Fibroblast of lung (primary cell): ENCODE measurements around the gene OSBP2. TPM values are rescaled to one million over a fixed set of nuclear protein-coding genes. Genes with fewer than 3 reads are reported as not detected.

Experiments
- DNase-seq, 2 donors: peaks; one replicate each; pipeline versions ENCODE4 v3.0.0 to v3.0.0-alpha.2; 2010; ENCODE audit warnings: low read depth in 2 of 2
- H2AFZ ChIP-seq: 2 replicates; pipeline ENCODE4 v1.5.1; 2012; ENCODE audit warnings: low read length, control low read depth, inconsistent platforms
- H3K27ac ChIP-seq: 2 replicates; pipeline ENCODE4 v1.5.1; 2011; ENCODE audit warnings: low read length, control low read depth; ENCODE audit not compliant: insufficient read depth
- H3K27me3 ChIP-seq: 2 replicates; pipeline ENCODE4 v1.5.1; 2011; ENCODE audit warnings: mild to moderate bottlenecking, low read length; ENCODE audit not compliant: control insufficient read depth, insufficient read depth
- H3K36me3 ChIP-seq: 2 replicates; pipeline ENCODE4 v1.5.1; 2011; ENCODE audit warnings: low read length; ENCODE audit not compliant: control insufficient read depth, insufficient read depth
- H3K4me1 ChIP-seq: 2 replicates; pipeline ENCODE4 v1.5.1; 2011; ENCODE audit warnings: low read length; ENCODE audit not compliant: control insufficient read depth, insufficient read depth; ENCODE audit errors: extremely low read depth
- H3K4me2 ChIP-seq: 2 replicates; pipeline ENCODE4 v1.5.1; 2011; ENCODE audit warnings: low read length, control low read depth; ENCODE audit not compliant: insufficient read depth; ENCODE audit errors: extremely low read depth
- H3K4me3 ChIP-seq, 4 experiments: fragments of 200-600 bp in 1 of 4; sonication (generic) in 1 of 4; replicated peaks in 1 of 4; 2 replicates each; pipeline ENCODE4 v1.5.1; 2011 to 2016; ENCODE audit warnings: low read length in 4 of 4, low read depth in 3 of 4, mild to moderate bottlenecking in 3 of 4, control low read depth in 2 of 4, inconsistent platforms in 1 of 4, mixed read lengths in 1 of 4; ENCODE audit not compliant: insufficient read depth in 1 of 4; ENCODE audit errors: control extremely low read depth in 1 of 4
- H3K79me2 ChIP-seq: 2 replicates; pipeline ENCODE4 v1.5.1; 2012; ENCODE audit warnings: mild to moderate bottlenecking, low read length, inconsistent platforms; ENCODE audit not compliant: control insufficient read depth, insufficient read depth
- H3K9ac ChIP-seq: 2 replicates; pipeline ENCODE4 v1.5.1; 2011; ENCODE audit warnings: mild to moderate bottlenecking, low read length, control low read depth; ENCODE audit not compliant: insufficient read depth
- H3K9me3 ChIP-seq: 2 replicates; pipeline ENCODE4 v1.5.1; 2012; ENCODE audit warnings: low read depth, low read length; ENCODE audit not compliant: control insufficient read depth, insufficient read depth
- H4K20me1 ChIP-seq: 2 replicates; pipeline ENCODE4 v1.5.1; 2011; ENCODE audit warnings: low read length; ENCODE audit not compliant: control insufficient read depth, insufficient read depth; ENCODE audit errors: extremely low read depth
- CTCF ChIP-seq, 2 donors: IDR thresholded peaks in 1 of 2; conservative IDR thresholded peaks in 1 of 2; 1 replicate in 1 of 2; 2 replicates in 1 of 2; pipeline ENCODE4 v1.5.1; 2011 to 2012; ENCODE audit warnings: low read length in 2 of 2, control low read depth in 1 of 2, inconsistent platforms in 1 of 2, low read depth in 1 of 2, mild to moderate bottlenecking in 1 of 2
- EZH2 ChIP-seq: IDR thresholded peaks from 2 replicates; pipeline ENCODE4 v1.5.1; 2012; ENCODE audit warnings: low read length, control low read depth, mild to moderate bottlenecking; ENCODE audit errors: missing control alignments
- polyA plus RNA-seq, 2 donors: library from polyadenylated mRNA; depleted of rRNA in 1 of 2; stranded (reverse) in 1 of 2; unstranded in 1 of 2; fragments of >200 nt; gene quantifications; 2 replicates each; pipeline ENCODE4 v1.2.1, GENCODE V29; 2011 to 2012; ENCODE audit warnings: missing spikeins in 1 of 2
- total RNA-seq: library from RNA; depleted of rRNA; stranded (reverse); fragments of >200 nt; gene quantifications from 2 replicates; pipeline ENCODE4 v1.2.1, GENCODE V29; 2014

Gene OSBP2
- total and polyA plus RNA-seq, 2 donors (not counting 1 experiment from before 2014, with no cell fraction given): 0.40 to 3.8 TPM

- Histone ChIP-seq H3K4me2 (no peak overlapping the region), H3K9me3 (no peaks in the 10 kb centered on the region), H3K4me3 (no peak overlapping the region), H3K79me2 (no peaks in the 10 kb centered on the region), H3K36me3 (no peaks in the 10 kb centered on the region), H2AFZ (no peak overlapping the region), H3K27me3 (no peaks in the 10 kb centered on the region), H4K20me1 (no peaks in the 10 kb centered on the region), H3K4me1 (no peaks in the 10 kb centered on the region), H3K9ac (no peak overlapping the region), H3K27ac (no peak overlapping the region)
- TF ChIP-seq CTCF (conservative IDR thresholded peaks at IDR 0.05 in 1 of 2, IDR thresholded peaks at IDR 0.05 in 1 of 2; ENCODE audit: low read depth in 1 of 2, low read length in 2 of 2) (no peak), EZH2 (no peak)
- DNase-seq: peak in 1 of 2 donors; percentile 85
These were observed 114.4 kb downstream of the OSBP2 start for GRCh38 chr22:30809086-30809485.

- H4K20me1 ChIP-seq: no peaks in the 10 kb centered on the region
- H3K4me3 ChIP-seq: no peak overlapping the region
- no peak overlapping the region for H3K9ac ChIP-seq
- H2AFZ ChIP-seq: no peak overlapping the region
- no peaks in the 10 kb centered on the region for H3K9me3 ChIP-seq
- no peaks in the 10 kb centered on the region for H3K36me3 ChIP-seq
- H3K79me2 ChIP-seq: no peaks in the 10 kb centered on the region
- H3K4me1 ChIP-seq: no peaks in the 10 kb centered on the region
- H3K4me2 ChIP-seq: no peak overlapping the region
- DNase-seq: no peak
- H3K27ac ChIP-seq: no peak overlapping the region
- TF ChIP-seq EZH2 (no peak), CTCF (conservative IDR thresholded peaks at IDR 0.05 in 1 of 2, IDR thresholded peaks at IDR 0.05 in 1 of 2; ENCODE audit: low read depth in 1 of 2, low read length in 2 of 2) (no peak)
- no peaks in the 10 kb centered on the region for H3K27me3 ChIP-seq
These were observed 115.4 kb downstream of the OSBP2 start for GRCh38 chr22:30810105-30810504.

GRCh38 chr22:30813936-30814335, 119.3 kb downstream of the OSBP2 start:
- no peak for DNase-seq
- no peaks in the 10 kb centered on the region for H3K9me3 ChIP-seq
- H3K27me3 ChIP-seq: no peaks in the 10 kb centered on the region
- H2AFZ ChIP-seq: no peak overlapping the region
- TF ChIP-seq CTCF (conservative IDR thresholded peaks at IDR 0.05 in 1 of 2, IDR thresholded peaks at IDR 0.05 in 1 of 2; ENCODE audit: low read depth in 1 of 2, low read length in 2 of 2): no peak
- no peak for TF ChIP-seq EZH2
- no peaks in the 10 kb centered on the region for H3K36me3 ChIP-seq
- no peak overlapping the region for H3K9ac ChIP-seq
- no peak overlapping the region for H3K4me2 ChIP-seq
- no peak overlapping the region for H3K4me3 ChIP-seq
- no peaks in the 10 kb centered on the region for H3K79me2 ChIP-seq
- H3K27ac ChIP-seq: no peak overlapping the region
- no peaks in the 10 kb centered on the region for H3K4me1 ChIP-seq
- H4K20me1 ChIP-seq: no peaks in the 10 kb centered on the region
